HepG2 (cell line): ENCODE data around the gene LHPP. TPM values are rescaled to one million over a fixed set of nuclear protein-coding genes. Genes with fewer than 3 reads are reported as not detected.

Source experiments
- ATAC-seq: fragments of 200-7000 bp; cut with Tn5 transposase; 3 replicates; pipeline ENCODE4 v1.9.1; 2020; ENCODE audit warnings: mild to moderate bottlenecking, moderate library complexity
- BruUV-seq: library from RNA; stranded (reverse); fragments of 400-500 nt; replicated peaks from 2 replicates; lab custom pipeline; 2021; lab: Mats Ljungman, UMichigan
- CTCF ChIA-PET: fragments of 300-600 bp; formaldehyde crosslinking; extraction: SDS; loops from one replicate; lab custom pipeline; 2021; ENCODE audit warnings: low total read pairs, inconsistent platforms, low intra/inter-chr PET ratio; lab: Yijun Ruan, JAX
- POLR2A ChIA-PET: fragments of 350-600 bp; sonication (Branson Sonifier 250); formaldehyde crosslinking; loops from one replicate; lab custom pipeline; 2020; ENCODE audit warnings: antibody characterized with exemption, inconsistent platforms; lab: Yijun Ruan, JAX
- DNase-seq: peaks from one replicate; pipeline ENCODE4 v3.0.0-alpha.2; 2015; ENCODE audit warnings: low spot score
- FAIRE-seq: peaks from 3 replicates; lab custom pipeline; 2011; peaks lifted over from hg19 to GRCh38; lab: Jason Lieb, UNC
- H2AFZ ChIP-seq: one replicate; pipeline ENCODE4 v1.6.1; 2011; ENCODE audit warnings: low read length, inconsistent platforms
- H3K27ac ChIP-seq: fragments of 300-600 bp; 3 replicates; pipeline ENCODE4 v1.8.0; 2011; ENCODE audit warnings: mixed run types, mild to moderate bottlenecking, mixed read lengths, low read length, inconsistent platforms; ENCODE audit not compliant: insufficient read depth; ENCODE audit errors: extremely low read length
- H3K27me3 ChIP-seq, 2 experiments: fragments of 200-600 bp in 1 of 2; 2 replicates in 1 of 2; 3 replicates in 1 of 2; pipeline versions ENCODE4 v1.6.0 to v1.8.0; 2011; ENCODE audit warnings: low read length in 2 of 2, mild to moderate bottlenecking in 2 of 2, moderate library complexity in 2 of 2, inconsistent platforms in 1 of 2; ENCODE audit not compliant: insufficient read depth in 2 of 2, control insufficient read depth in 1 of 2
- H3K36me3 ChIP-seq, 2 experiments: fragments of 200-600 bp in 1 of 2; replicated peaks in 1 of 2; 2 replicates in 1 of 2; 3 replicates in 1 of 2; pipeline versions ENCODE4 v1.5.1 to v1.8.0; 2011; ENCODE audit warnings: low read length in 2 of 2, inconsistent platforms in 1 of 2; ENCODE audit not compliant: insufficient read depth in 2 of 2, control insufficient read depth in 1 of 2
- H3K4me1 ChIP-seq: 2 replicates; pipeline ENCODE4 v1.5.1; 2012; ENCODE audit warnings: low read length, inconsistent platforms; ENCODE audit not compliant: insufficient read depth
- H3K4me2 ChIP-seq: 2 replicates; pipeline ENCODE4 v1.6.0; 2011; ENCODE audit warnings: low read depth, low read length, inconsistent platforms
- H3K4me3 ChIP-seq, 3 experiments: fragments of 200-600 bp in 1 of 3; sonication (generic), shearing (Covaris generic) in 1 of 3; replicated peaks in 1 of 3; 2 replicates each; pipeline ENCODE4 v1.5.1; 2011 to 2016; ENCODE audit warnings: low read length in 3 of 3, inconsistent platforms in 2 of 3, low read depth in 2 of 3, mild to moderate bottlenecking in 2 of 3, control low read depth in 1 of 3, mixed read lengths in 1 of 3; ENCODE audit not compliant: insufficient read depth in 1 of 3
- H3K79me2 ChIP-seq: one replicate; pipeline ENCODE4 v1.6.1; 2011; ENCODE audit warnings: low read length, inconsistent platforms; ENCODE audit not compliant: insufficient read depth
- H3K9ac ChIP-seq: 2 replicates; pipeline ENCODE4 v1.6.0; 2011; ENCODE audit warnings: mild to moderate bottlenecking, low read depth, low read length, inconsistent platforms; ENCODE audit not compliant: insufficient read depth
- H3K9me3 ChIP-seq: 2 replicates; pipeline ENCODE4 v1.5.1; 2012; ENCODE audit warnings: mild to moderate bottlenecking, low read length
- H4K20me1 ChIP-seq: 2 replicates; pipeline ENCODE4 v1.6.0; 2011; ENCODE audit warnings: inconsistent platforms, mild to moderate bottlenecking, low read length, moderate library complexity; ENCODE audit not compliant: insufficient read depth
- KDM5A ChIP-seq: fragments of 200-600 bp; sonication (generic); IDR thresholded peaks from 2 replicates; pipeline ENCODE4 v1.7.0; 2018; ENCODE audit warnings: antibody characterized with exemption, mild to moderate bottlenecking, low read length, borderline replicate concordance
- NCOR1 ChIP-seq: fragments of 200-600 bp; sonication (generic); IDR thresholded peaks from 2 replicates; pipeline ENCODE4 v1.7.0; 2017; ENCODE audit warnings: antibody characterized with exemption, low read length, borderline replicate concordance
- RBAK ChIP-seq: sonication (generic); formaldehyde crosslinking; IDR thresholded peaks from 2 replicates; pipeline ENCODE4 v1.5.1; 2020; ENCODE audit warnings: mild to moderate bottlenecking, missing genetic modification reagents
- ZNF552 ChIP-seq: sonication (generic); formaldehyde crosslinking; IDR thresholded peaks from 2 replicates; pipeline ENCODE4 v1.9.0; 2022; ENCODE audit warnings: missing genetic modification reagents, mild to moderate bottlenecking, borderline replicate concordance
- WGBS: methylation state at CpG from one replicate; pipeline ENCODE4 v1.1.6; 2017; ENCODE audit warnings: low lambda C conversion rate; 5-methylcytosine and 5-hydroxymethylcytosine counted together
- in situ Hi-C: cut with HindIII; loops from 2 replicates; pipeline ENCODE4 v1.10.0; 2017; ENCODE audit warnings: low pct_unique_long_range_greater_than_20kb; ENCODE audit not compliant: extremely low pct_ligation_motif_present
- intact Hi-C: fragments of 100-400 bp; cut with micrococcal nuclease; formaldehyde crosslinking; loops from one replicate; pipeline ENCODE4 v1.10.0; 2022; ENCODE audit not compliant: unreplicated experiment
- polyA plus RNA-seq, 8 experiments: library from polyadenylated mRNA; depleted of rRNA in 3 of 8; stranded (reverse) in 7 of 8; unstranded in 1 of 8; fragments of >200 nt; fragmentation: Illumina TruSeq in 4 of 8; extraction: Trizol in 4 of 8; gene quantifications; 2 replicates each; pipeline versions ENCODE4 v1.2.1 to v1.2.3, GENCODE V29; 2011 to 2016; ENCODE audit warnings: low read depth in 4 of 8, missing spikeins in 1 of 8, mixed read lengths in 1 of 8; ENCODE audit not compliant: insufficient read depth in 1 of 8
- total RNA-seq, 5 experiments: library from RNA; depleted of rRNA; stranded (reverse); fragments of >200 nt; fragmentation: Illumina TruSeq; extraction: Trizol; gene quantifications; 2 replicates each; pipeline ENCODE4 v1.2.3, GENCODE V29; 2016; ENCODE audit warnings: low read depth in 1 of 5
- TF ChIP-seq, protein P1 (sequence below): sonication (generic); formaldehyde crosslinking; IDR thresholded peaks from 2 replicates; pipeline ENCODE4 v1.5.1; 2020; ENCODE audit warnings: missing genetic modification reagents, mild to moderate bottlenecking, borderline replicate concordance
- TF ChIP-seq, protein P2 (sequence below): sonication (generic); formaldehyde crosslinking; IDR thresholded peaks from 2 replicates; pipeline ENCODE4 v1.4.0; 2020; ENCODE audit warnings: low read depth, mild to moderate bottlenecking, missing genetic modification reagents
- TF ChIP-seq, protein P3 (sequence below): sonication (generic); formaldehyde crosslinking; conservative IDR thresholded peaks from 2 replicates; pipeline ENCODE4 v1.8.0; 2022; ENCODE audit warnings: low read depth, missing genetic modification reagents
- TF ChIP-seq, protein P4 (sequence below): sonication (generic); formaldehyde crosslinking; IDR thresholded peaks from 2 replicates; pipeline ENCODE4 v1.5.0; 2020; ENCODE audit warnings: mild to moderate bottlenecking, missing genetic modification reagents, borderline replicate concordance

LHPP gene
- total and polyA plus RNA-seq, 2 of the 13 experiments (the other 11 are each of a cell fraction or from before 2014, with no cell fraction given), result 5.2 to 13.1 TPM

DNA sequence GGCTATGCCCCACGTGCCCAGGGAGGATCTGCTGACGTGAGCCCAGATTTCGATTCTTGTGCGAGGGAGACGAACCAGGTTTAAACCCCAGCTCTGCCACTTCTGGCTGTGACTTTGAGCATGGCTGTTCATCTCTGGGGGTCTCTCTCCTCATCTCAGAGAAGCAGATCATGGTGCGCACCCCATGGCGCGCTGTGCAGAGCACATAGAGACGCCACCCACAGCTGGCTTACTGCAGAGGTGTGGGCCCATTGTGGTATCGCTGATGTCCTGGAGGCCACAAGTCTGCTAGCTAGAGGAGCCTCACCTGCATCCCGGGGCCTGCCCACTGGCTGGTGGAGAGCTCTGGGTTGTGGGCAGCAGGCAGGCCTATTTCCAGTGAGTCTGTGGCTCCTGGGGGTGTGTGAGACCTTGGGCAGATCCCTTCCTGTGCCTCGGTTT is 140.5 kb downstream of the LHPP start (continued):
- TF ChIP-seq, protein P1, sequence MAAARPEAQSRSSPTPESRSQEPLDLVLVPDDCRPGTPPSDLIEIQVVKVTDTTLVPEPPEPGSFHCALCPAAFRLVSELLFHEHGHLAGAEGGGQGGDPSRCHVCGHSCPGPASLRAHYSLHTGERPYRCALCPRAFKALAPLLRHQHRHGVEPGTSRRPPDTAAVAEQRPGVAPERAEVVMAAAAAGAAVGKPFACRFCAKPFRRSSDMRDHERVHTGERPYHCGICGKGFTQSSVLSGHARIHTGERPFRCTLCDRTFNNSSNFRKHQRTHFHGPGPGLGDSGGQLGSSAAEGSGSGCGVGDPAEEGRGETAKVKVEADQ (CRISPR knock-in tag), result no peak
- no peak for TF ChIP-seq NCOR1
- TF ChIP-seq, protein P2, sequence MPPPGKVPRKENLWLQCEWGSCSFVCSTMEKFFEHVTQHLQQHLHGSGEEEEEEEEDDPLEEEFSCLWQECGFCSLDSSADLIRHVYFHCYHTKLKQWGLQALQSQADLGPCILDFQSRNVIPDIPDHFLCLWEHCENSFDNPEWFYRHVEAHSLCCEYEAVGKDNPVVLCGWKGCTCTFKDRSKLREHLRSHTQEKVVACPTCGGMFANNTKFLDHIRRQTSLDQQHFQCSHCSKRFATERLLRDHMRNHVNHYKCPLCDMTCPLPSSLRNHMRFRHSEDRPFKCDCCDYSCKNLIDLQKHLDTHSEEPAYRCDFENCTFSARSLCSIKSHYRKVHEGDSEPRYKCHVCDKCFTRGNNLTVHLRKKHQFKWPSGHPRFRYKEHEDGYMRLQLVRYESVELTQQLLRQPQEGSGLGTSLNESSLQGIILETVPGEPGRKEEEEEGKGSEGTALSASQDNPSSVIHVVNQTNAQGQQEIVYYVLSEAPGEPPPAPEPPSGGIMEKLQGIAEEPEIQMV (CRISPR knock-in tag), result no peak

DNA sequence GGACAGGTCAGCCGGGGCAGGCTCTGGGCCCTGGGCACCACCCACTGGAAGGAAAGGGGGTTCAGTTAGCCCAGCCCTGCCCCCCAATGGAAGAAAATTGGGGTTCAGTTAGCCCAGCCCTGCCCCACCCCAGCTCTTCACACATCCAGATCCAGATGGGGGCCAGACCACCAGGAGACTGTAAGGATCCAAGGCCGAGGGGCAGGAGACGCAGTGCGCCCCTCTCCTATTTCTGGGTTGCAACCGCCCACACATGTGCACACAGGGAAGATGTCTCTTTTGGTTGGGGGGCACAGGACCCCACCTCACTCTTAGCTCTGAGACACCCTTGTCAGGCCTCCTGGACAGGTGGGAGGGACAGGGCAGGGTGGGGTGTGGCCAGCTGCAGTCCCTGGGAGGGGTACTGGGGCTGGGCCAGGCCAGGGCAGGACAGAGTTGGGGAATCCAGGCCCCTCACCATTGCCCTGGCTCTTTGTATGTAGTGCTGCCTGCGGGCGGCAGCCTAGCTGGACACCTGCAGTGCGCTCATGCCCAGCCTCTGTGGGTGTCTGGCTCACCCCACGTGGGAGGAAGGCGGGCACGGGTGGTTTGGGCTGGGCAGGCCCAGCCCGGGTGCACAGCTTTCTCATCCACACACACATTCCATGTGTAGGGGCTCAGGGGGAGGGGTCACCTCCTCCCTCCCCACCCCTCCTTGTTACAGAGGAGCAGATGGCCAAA is 141.2 kb downstream of the LHPP start:
- no TSS peak for BruUV-seq
- Histone ChIP-seq H3K9me3 (no peaks in the 10 kb centered on the region), H3K27me3 (no peaks in the 10 kb centered on the region), H2AFZ (no peak overlapping the region), H3K79me2 (no peaks in the 10 kb centered on the region), H3K36me3 (no peaks in the 10 kb centered on the region), H3K4me1 (peaks cover 54% of the 10 kb centered on the region), H4K20me1 (no peaks in the 10 kb centered on the region), H3K4me3 (peak overlapping the region in 1 of 3 experiments; percentile 31; a peak in 1 of 6 replicates), H3K27ac (no peak overlapping the region), H3K4me2 (peak overlapping the region; percentile 54; the same call in 1 of the 2 replicates), H3K9ac (no peak overlapping the region)
- 87% methylated on average over 4 of the region's 12 CpGs for WGBS
- DNase-seq (no peak), ATAC-seq (no peak), FAIRE-seq (no peak)
- intact Hi-C loops, result no loop called here
- POLR2A ChIA-PET, result interaction anchor here (1.6 kb wide), 1 partner anchor 13 kb away, joined by 5 read pairs; no protein-coding TSS in a partner anchor
- CTCF ChIA-PET, result no interaction called here
- in situ Hi-C loops, result no loop called here
- TF ChIP-seq, protein P3, sequence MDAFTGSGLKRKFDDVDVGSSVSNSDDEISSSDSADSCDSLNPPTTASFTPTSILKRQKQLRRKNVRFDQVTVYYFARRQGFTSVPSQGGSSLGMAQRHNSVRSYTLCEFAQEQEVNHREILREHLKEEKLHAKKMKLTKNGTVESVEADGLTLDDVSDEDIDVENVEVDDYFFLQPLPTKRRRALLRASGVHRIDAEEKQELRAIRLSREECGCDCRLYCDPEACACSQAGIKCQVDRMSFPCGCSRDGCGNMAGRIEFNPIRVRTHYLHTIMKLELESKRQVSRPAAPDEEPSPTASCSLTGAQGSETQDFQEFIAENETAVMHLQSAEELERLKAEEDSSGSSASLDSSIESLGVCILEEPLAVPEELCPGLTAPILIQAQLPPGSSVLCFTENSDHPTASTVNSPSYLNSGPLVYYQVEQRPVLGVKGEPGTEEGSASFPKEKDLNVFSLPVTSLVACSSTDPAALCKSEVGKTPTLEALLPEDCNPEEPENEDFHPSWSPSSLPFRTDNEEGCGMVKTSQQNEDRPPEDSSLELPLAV (CRISPR knock-in tag), result no peak
- no peak for TF ChIP-seq ZNF552 (CRISPR knock-in tag)
- TF ChIP-seq KDM5A, result no peak
- no peak for TF ChIP-seq RBAK (CRISPR knock-in tag)
- TF ChIP-seq, protein P4, sequence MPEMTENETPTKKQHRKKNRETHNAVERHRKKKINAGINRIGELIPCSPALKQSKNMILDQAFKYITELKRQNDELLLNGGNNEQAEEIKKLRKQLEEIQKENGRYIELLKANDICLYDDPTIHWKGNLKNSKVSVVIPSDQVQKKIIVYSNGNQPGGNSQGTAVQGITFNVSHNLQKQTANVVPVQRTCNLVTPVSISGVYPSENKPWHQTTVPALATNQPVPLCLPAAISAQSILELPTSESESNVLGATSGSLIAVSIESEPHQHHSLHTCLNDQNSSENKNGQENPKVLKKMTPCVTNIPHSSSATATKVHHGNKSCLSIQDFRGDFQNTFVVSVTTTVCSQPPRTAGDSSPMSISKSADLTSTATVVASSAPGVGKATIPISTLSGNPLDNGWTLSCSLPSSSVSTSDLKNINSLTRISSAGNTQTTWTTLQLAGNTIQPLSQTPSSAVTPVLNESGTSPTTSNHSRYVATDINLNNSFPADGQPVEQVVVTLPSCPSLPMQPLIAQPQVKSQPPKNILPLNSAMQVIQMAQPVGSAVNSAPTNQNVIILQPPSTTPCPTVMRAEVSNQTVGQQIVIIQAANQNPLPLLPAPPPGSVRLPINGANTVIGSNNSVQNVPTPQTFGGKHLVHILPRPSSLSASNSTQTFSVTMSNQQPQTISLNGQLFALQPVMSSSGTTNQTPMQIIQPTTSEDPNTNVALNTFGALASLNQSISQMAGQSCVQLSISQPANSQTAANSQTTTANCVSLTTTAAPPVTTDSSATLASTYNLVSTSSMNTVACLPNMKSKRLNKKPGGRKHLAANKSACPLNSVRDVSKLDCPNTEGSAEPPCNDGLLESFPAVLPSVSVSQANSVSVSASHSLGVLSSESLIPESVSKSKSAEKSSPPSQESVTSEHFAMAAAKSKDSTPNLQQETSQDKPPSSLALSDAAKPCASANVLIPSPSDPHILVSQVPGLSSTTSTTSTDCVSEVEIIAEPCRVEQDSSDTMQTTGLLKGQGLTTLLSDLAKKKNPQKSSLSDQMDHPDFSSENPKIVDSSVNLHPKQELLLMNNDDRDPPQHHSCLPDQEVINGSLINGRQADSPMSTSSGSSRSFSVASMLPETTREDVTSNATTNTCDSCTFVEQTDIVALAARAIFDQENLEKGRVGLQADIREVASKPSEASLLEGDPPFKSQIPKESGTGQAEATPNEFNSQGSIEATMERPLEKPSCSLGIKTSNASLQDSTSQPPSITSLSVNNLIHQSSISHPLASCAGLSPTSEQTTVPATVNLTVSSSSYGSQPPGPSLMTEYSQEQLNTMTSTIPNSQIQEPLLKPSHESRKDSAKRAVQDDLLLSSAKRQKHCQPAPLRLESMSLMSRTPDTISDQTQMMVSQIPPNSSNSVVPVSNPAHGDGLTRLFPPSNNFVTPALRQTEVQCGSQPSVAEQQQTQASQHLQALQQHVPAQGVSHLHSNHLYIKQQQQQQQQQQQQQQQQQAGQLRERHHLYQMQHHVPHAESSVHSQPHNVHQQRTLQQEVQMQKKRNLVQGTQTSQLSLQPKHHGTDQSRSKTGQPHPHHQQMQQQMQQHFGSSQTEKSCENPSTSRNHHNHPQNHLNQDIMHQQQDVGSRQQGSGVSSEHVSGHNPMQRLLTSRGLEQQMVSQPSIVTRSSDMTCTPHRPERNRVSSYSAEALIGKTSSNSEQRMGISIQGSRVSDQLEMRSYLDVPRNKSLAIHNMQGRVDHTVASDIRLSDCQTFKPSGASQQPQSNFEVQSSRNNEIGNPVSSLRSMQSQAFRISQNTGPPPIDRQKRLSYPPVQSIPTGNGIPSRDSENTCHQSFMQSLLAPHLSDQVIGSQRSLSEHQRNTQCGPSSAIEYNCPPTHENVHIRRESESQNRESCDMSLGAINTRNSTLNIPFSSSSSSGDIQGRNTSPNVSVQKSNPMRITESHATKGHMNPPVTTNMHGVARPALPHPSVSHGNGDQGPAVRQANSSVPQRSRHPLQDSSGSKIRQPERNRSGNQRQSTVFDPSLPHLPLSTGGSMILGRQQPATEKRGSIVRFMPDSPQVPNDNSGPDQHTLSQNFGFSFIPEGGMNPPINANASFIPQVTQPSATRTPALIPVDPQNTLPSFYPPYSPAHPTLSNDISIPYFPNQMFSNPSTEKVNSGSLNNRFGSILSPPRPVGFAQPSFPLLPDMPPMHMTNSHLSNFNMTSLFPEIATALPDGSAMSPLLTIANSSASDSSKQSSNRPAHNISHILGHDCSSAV (CRISPR knock-in tag), result no peak
